Activated CD4-positive, CD25-positive, alpha-beta regulatory T cell treated with anti-CD3 and anti-CD28 coated beads, Interleukin-2, amount 50 U/mL, for 72 hours (primary cell): ENCODE results near the gene ZDHHC4.
"Not testable (repeated sequence)": the region's sequence is repeated elsewhere in the genome, so short reads cannot be mapped to it uniquely, and the experiment has no call there.

Source experiments
- DNase-seq: peaks from one replicate; pipeline ENCODE4 v3.0.0; 2021

ZDHHC4 gene

DNA sequence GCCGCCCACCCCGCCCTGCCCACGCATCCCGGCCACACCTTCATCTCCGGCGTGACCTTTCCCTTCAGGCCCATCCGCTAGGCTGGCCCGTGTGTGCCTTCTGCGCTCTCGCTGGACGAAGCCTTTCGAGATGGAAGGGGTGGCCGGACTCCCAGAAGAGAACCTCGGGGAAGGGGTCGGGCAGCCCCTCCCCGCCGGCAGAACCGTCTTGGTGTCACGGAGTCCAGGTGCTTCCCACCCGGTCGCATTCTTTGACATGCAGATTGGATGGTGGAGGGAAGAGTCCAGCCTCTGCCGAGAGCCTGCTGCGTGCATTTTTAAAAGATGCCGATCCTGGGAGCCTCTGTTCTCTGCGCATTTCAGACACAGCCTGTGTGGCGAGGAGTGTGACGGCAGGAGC lies 30.8 kb downstream of the ZDHHC4 start:
- no peak for DNase-seq

DNA sequence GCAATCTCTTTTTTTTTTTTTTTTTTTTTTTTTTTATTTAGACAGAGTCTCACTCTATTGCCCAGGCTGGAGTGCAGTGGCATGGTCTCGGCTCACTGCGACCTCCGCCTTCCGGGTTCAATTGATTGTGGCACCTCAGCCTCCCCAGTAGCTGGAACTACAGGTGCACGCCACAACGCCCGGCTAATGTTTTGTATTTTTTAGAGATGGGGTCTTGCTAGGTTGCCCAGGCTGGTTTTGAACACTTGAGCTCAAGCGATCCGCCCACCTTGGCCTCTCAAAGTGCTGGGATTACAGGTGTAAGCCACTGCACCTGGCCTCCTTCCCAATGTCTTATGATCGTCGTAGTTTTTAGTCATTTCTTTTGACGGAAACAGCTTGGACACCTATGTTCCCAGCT lies 31.5 kb downstream of the ZDHHC4 start:
- DNase-seq = no peak

DNA sequence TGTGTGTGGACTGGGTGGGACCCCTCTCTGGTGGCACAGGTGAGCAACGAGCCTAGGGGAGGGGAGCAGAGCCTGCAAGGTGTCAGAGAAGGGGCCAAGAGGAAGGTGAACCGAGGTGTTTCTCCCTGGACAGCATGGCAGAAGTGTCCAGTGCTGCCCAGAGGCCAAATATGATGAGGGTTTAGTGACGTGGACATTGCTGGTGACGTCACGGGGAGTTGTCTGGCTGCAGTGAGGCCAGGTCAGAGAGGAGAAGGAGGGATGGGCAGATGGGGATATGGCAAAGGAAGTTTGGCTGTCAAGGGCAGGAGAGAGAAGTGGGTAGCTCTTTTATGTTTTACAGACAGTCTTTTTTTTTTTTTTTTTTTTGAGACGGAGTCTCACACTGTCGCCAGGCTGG lies 35.6 kb downstream of the ZDHHC4 start:
- no peak for DNase-seq

DNA sequence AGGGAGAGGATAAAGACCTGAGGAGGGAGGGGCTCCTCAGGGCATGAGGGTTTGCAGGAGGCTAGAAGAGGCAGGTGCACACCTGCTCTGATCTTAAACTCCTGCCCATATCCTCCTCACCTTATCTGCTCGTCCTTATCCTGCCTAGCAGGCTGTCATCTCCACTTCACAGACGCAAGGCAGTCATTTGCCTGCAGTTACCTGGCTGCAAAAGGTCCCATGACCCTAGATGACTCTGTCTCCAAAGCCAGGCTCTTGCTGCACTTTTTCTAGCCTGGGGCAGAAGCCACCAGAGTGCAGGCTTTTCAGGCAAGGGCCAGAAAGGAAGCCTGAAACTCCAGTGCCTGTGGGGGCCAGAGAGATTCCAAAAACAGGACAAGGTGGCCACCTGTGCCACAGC lies 36.5 kb downstream of the ZDHHC4 start:
- DNase-seq = no peak

DNA sequence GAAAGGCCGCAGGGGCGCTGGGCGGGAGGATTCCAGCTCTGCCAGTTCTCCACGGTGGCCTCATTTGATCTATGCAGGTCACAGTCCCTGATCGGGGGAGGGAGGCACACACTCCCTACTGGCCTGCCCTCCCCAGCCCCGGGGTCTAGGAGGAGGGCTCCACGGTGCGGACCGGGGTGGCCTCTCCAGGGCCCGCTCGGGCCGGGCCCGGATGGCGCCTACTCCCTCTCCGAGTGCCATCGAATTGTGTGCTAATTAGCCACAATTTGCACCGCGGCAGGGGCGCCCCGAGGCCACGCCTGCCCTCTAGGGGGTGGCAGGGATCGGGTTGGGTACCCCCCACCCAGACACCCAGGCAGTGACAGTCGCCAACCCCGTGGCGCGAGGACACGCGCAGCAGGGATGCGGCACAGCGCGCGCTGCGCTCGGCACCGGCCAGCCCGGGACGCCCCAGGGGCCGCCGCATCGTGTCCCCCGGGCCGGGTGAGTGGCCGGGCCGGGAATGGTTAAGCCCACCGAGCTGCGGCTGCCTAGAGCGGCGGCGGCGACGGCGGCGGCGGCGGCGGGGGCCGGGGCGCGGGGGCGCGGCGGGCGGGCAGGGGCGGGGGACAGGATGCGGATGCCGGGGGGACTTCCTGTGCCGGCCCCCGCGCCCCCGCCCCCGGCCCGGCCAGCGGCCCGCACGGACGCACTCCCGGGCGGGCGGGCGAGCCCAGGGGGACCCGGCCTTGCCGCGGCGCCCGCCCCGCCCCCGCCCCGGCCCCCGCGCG lies 37.9 kb downstream of the ZDHHC4 start, which contains the start of gene ZNF853:
ZNF853 (plus strand) TSS at position 658 of the 770 bp plus-strand sequence. CDS start 565 bp downstream, outside the sequence.
- no peak for DNase-seq

DNA sequence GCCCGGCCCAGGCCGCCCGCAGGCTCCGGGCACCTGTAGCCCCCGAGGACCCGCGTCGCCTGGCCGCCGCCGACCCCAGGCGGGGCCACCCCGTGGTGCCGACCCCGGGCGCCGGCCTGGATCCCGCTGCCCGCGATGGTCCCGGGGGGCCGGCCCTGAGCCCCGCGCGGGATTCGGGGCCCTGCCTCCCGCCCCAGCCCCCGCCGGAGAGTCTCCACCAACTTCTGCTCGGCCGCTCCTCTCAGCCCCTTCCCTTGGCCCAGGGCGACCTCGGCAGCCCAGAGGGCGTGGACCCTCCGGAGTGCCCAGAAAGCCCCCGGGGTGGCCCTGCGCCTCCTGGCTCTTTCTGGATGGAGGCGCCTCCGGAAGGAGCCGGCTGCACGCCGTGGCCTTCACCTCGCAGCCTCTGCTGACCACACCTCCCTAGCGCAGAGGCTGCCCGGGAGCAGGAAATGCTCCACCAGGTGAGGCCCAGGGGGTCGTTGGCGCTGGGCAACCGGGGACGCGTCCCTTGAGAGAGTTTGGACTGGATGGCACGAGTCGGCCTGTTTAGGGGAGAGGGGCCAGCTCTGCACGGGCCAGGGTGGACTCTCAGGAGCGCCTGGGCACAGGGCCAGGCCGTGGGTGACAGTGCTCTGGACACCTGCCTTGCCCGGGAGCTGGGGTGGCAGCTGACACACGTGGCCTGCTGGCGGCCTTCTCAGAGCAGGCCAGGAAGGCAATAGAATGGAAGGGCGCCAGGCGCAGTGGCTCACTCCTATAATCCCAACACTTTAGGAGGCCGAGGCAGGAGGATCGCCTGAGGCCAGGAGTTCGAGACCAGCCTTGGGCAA lies 38.7 kb downstream of the ZDHHC4 start:
- no peak for DNase-seq

DNA sequence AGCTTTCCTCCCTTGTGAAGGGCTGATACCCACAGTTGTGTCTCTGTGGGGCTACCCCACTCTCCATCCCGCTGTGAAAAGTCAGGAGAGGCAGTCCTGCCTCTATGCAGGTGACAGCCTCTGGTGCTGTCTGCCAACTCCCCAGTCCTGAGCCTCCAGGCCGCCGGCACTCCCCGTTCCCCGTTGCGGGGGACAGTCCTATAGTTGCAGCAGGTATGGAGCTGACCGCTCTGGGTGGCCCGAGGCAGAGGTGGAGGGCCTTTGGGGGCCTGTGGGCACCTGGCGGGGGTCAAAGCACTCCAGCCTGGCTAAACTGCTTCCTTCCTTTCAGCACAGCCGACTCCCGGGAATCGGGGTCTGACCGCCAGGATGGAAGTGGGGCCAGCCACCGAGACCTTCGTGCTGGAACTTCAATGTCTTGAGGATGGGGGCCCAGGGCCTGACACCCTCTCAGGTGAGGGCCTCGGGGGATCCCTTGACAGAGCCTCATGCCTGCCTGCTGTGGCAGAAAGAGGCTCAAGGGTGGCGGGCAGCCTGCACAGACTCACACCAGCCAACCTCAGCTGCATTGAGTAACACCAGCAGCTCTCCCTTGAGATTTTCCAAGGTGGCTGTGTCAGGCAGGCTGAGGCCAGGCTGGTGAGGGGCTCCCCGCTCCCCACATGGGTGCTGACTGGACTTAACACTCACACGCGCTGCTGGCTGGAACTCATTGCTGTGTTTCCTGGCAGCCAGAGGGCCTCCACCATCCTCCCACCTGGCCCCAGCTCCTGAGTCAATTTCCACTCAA lies 39.8 kb downstream of the ZDHHC4 start:
- DNase-seq = no peak

DNA sequence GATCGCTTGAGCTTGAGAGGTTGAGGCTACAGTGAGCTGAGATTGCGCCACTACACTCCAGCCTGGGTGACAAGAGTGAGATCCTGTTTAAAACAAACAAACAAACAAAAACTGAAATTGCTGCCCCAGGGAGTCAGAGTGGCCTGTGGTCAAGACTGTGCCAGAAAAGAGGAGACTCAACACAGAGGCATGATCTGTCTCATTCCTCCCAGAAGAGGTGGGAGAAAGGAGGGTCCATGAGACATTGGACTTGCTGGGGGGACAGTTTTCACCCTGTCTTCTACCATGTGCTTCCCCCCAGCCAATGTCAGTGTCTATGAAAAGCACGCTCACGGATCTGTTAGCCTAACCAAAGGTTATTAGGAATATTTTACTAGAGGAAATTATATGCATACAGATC lies 41.4 kb downstream of the ZDHHC4 start:
- no peak for DNase-seq

DNA sequence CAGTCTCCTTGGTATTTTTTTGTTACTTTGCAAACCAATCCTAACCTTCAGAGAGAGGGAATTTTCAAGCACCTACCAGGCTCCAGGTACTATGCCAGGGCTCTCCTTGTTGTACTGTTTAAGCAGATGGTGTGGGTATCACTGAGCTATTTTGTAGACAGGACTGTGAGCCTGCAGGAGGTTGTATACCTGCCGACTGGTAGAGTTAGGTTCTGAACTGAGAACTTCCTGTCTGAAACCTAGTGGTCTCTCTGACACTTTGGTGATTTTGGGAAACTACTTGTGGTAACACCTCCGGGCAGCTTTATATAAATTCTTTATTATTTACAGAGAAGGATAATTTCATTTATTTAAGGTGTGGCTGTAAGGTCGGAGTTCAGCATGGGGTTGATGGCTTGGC lies 42.7 kb downstream of the ZDHHC4 start:
- DNase-seq = no peak

DNA sequence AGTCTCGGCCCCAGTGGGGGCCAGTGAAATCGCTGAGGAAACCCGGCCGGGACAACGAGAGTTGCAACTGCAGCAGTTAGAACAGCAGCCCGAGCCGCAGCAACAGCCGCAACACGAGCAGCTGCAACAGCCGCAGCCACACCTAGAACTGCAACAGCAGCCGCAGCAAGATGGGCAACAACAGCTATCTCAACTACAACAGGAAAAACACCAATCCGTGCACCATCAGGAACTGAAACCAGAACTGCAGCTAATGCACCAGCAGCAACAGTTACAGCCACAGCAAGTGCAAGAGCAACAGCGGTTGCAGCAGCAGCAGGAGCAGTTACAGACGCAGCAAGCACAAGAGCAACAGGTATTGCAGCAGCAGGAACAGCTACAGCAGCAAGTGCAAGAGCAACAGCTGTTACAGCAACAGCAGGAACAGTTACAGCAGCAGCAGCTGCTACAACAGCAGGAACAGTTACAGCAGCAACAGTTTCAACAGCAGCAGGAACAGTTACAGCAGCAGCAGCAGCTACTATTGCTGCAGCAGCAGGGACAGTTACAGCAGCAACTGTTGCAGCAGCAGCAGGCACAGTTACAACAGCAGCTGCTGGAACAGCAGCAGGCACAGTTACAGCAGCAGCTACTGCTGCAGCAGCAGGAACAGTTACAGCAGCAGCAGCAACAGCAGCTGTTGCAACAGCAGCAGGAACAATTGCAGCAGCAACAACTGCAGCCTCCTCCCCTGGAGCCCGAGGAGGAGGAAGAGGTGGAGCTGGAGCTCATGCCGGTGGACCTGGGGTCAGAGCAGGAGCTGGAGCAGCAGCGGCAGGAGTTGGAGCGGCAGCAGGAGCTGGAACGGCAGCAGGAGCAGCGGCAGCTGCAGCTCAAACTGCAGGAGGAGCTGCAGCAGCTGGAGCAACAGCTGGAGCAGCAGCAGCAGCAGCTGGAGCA lies 44.2 kb downstream of the ZDHHC4 start:
- no peak for DNase-seq

DNA sequence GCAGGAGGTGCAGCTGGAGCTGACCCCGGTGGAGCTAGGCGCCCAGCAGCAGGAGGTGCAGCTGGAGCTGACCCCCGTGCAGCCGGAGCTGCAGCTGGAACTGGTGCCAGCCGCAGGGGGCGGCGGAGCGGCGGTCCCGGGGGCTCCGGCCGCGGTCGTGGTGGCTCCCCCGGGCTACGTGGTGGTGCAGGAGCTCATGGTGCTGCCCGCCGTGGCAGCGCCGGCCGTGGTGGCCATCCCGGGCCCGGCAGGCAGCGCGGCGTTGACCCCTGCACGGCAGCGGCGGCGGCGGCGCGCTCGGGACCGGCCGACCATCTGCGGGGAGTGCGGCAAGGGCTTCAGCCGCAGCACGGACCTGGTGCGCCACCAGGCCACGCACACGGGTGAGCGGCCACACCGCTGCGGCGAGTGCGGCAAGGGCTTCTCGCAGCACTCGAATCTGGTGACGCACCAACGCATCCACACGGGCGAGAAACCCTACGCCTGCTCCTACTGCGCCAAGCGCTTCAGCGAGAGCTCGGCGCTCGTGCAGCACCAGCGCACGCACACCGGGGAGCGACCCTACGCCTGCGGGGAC lies 45.0 kb downstream of the ZDHHC4 start:
- no peak for DNase-seq

DNA sequence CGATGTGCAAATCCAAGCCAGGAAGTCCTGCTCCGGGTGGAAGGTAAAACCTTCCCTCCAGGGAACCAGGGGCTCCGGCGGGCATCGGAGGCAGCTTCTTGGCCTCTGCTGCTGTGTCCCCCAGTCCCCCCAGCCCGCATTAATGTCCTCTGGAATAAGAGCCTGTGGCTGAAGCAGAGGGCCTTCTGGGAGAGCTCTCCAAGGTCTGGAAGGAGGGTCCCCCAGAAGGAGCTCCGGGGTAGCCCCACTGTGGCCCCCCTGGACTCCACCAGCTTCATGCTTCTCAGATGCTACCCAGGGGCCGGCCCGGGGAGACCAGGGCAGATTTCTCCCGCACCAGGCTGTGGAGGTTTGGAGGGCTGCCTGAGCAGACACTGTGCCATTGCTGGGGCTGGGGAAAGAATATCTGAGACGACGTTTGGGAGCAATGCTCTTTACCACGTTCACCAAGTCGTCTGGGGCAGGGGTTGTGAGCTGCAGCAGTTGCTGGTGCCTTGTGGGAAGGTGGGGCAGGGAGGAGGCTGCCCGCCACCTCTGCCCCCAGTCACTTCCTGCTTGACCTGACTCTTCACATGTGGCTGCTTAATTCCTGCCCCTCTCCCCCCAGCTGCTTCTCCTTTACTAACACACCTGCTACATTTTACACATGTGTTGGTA lies 46.5 kb downstream of the ZDHHC4 start:
- no peak for DNase-seq

DNA sequence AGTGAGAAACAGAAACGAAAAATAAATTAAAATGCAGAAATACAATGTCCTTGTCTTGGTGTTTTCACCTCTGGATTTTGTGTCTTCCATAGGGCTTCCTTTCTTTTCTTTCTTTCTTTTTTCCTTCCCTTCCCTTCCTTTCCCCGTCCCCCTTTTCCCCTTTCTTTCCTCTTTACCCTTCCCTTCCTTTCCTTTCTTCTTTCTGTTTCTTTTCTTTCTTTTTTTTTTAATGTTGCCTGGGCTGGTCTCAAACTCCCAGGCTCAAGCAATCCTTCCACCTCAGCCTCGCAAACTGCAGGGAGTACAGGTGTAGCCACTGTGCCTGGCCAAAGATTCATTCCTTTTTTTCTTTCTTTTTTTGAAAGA lies 47.0 kb downstream of the ZDHHC4 start:
- DNase-seq = no peak

DNA sequence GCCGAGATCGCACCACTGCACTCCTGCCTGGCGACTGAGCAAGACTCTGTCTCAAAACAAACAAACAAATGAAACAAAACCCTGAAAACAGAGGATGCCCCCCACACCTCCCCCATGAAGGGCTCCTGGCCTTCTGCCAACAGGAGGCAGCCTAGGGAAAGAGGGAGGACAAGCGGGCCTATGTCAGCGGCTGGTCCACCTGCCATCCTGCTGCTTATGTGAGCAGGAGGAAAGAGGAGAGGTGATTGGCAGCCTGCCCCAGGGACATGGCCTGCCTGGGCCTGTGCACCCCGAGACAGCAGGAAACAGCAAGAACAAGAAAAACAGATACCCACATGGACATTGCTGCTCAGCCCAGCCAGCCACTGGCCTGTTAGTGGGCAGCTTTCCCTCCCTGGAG lies 50.8 kb downstream of the ZDHHC4 start:
- DNase-seq = no peak

DNA sequence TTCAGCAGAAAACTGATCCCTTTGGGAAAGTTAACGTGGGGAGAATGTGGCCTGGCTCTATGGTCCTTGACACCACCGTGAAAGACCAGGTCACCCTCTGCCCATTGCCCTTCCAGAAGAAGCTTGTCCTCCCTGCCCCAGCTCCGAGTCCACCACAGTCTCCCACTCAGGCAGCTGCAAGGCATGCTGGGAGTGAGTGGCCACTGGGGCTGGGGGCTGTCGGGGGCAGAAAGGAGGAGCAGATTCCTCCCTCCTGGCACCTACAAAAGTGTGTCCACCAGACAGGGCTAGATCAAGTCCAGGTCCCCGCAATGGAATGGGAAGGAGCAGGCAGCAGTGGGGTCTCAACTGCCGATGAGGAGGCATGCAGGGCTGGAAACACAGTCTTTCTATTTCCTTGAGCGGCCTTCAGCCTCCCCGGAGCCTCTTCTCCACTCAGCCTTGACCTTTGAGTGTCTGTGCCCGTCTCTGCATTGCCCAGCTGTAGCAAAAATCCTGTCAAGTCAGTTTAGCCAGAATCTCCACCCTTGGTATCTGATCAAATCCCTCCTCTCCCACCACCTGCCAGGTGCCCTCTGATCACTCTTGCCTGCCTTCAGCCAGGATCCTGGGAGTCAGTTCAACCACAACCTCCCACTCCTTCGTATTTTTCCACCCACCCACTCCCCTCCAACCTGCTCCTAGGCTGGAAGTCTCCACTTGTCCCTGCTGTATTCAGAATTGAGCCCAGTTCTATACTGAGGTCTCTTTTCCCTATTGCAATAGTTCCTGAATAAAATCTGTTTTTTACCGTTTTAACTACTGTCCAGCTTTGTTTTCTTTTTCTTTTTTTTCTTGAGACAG lies 53.0 kb downstream of the ZDHHC4 start:
- no peak for DNase-seq

DNA sequence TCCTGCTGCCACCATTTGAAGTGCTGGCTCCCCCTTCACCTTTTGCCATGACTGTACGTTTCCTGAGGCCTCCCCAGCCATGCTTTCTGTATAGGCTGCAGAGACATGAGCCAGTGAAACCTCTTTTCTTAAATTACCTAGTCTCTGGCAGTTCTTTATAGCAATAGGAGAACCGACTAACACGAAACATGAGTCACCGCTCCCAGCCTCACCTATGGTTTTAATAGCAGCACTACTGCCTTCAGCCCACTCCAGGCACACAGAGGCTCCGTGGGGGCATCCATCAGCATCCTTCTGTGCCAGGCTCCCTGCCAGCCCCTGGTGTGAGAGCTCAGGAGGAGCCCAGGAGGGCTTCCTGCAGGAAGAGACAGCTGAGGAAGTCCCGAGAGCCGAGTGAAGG lies 54.4 kb downstream of the ZDHHC4 start:
- DNase-seq = no peak

DNA sequence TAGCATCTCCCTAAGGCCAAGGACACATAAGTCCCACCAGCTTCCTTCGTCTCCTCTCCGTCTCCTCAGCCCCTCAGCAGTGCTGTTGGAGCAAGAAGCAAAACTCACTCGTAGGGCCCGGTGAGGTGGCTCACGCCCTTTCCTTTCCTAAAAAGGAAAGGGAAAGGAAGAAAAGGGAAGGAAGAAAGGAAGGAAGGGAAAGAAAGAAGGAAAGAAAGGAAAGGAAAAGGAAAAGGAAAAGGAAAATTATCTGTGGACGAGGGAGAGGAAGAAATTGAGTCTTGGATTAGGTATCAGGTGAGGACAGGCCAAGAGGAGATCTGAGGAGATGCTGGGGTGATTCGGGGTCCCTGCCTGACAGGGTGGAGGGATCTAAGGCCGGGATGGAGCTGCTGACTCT lies 56.8 kb downstream of the ZDHHC4 start:
- DNase-seq = no peak

DNA sequence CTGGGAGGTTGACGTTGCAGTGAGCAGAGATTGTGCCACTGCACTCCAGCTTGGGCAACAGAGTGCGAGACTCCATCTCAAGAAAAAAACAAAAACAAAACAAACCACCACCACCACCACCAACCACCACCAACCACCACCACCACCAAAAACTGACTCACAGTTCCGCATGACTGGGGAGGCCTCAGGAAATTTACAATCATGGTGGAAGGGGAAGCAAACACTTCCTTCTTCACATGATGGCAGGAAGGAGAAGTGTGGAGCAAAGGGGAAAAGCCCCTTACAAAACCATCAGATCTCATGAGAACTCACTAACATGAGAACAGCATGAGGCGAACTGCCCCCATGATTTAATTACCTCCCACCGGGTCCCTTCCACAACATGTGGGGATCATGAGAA lies 57.7 kb downstream of the ZDHHC4 start:
- not testable (repeated sequence) for DNase-seq

DNA sequence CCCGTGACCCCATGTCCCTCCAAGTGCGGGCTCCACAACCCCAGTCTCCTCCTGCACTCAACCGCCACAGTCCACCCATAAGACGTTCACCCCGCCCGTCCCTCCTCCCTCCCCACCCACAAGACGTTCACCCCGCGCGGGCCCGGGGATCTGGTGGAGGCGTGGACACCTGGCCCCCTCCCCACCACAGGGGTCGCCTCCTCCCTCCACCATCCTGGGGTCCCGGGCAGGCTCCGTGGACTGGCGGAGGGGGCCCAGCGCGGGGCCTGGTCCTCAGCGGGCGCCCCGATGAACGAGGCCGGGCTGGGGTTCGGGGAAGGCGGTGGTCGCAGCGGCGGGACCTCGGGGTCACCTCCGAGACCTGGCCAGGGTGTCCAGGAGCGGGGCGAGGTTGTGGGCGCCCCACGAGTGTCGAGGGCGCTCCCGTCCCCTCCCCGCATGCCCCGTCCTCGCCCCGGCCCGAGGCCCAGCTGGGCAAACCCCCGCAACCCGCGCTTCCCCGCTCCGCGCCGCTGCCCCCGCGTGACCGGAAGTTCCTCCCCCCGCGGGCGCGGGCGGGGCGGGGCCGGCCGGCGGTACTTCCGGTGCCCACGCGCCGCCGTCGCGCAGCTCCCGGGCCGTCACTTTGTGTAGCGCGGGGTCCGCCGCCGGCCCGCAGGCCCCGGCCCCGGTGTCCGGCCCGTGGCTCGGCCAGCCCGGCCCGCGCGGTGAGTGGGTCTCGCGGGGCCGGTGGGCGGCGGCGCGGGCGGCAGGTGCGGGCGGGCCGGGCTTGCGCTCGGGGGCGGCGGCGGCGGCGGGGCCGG lies 59.7 kb downstream of the ZDHHC4 start, which contains the start of gene ZNF316:
ZNF316 (plus strand) TSS at position 578 of the 803 bp plus-strand sequence. CDS start 5,092 bp downstream, outside the sequence.
- peak; percentile 81 for DNase-seq
